Motor neuron (in vitro differentiated cells): ENCODE measurements around the gene ACSS3. TPM values are rescaled to one million over a fixed set of nuclear protein-coding genes. Genes with fewer than 3 reads are reported as not detected.

ENCODE experiments used
- ATAC-seq, 8 experiments: fragments of 200-7000 bp; cut with Tn5 transposase; replicated peaks in 6 of 8; 2 replicates each; pipeline ENCODE4 v1.8.0; 2021; ENCODE audit warnings: mild to moderate bottlenecking in 8 of 8, moderate library complexity in 8 of 8
- H3K27ac ChIP-seq, 2 donors: fragments of 250-450 bp; sonication (Bioruptor Pico); 2 replicates each; pipeline ENCODE4 v1.9.0; 2021; ENCODE audit warnings: antibody characterized with exemption in 2 of 2, mild to moderate bottlenecking in 2 of 2, moderate library complexity in 1 of 2
- H3K4me1 ChIP-seq, 2 donors: fragments of 250-450 bp; sonication (Bioruptor Pico); replicated peaks in 1 of 2; 2 replicates each; pipeline ENCODE4 v1.6.1; 2021; ENCODE audit warnings: antibody characterized with exemption in 2 of 2, mild to moderate bottlenecking in 2 of 2, moderate library complexity in 1 of 2
- H3K4me3 ChIP-seq, 5 donors: fragments of 250-450 bp; sonication (Bioruptor Pico); 2 replicates each; pipeline ENCODE4 v1.9.0; 2021; ENCODE audit warnings: antibody characterized with exemption in 5 of 5, mild to moderate bottlenecking in 5 of 5, moderate library complexity in 4 of 5
- WGBS, 10 experiments: fragments of 450-650 bp; shearing (Covaris generic); methylation state at CpG; one replicate each; pipeline ENCODE4 v1.0.0; 2022; 5-methylcytosine and 5-hydroxymethylcytosine counted together
- in situ Hi-C, 9 experiments: fragments of 400-800 bp; cut with MboI; loops; one replicate each; pipeline ENCODE4 v1.15.0; 2021; ENCODE audit warnings: low sequenced_read_pairs in 9 of 9, low pct_unique_long_range_greater_than_20kb in 2 of 9; ENCODE audit not compliant: unreplicated experiment in 9 of 9
- total RNA-seq, 8 experiments: library from RNA; unstranded; fragments of 300-600 nt; gene quantifications; 2 replicates each; pipeline versions ENCODE4 v1.2.3 to v1.2.4, GENCODE V29; 2022

The ACSS3 gene
- total RNA-seq, 8 experiments from 2014 or later: 2.1 to 20.7 (median 4.9) TPM

- Histone ChIP-seq H3K27ac (no peak overlapping the region), H3K4me3 (no peak overlapping the region), H3K4me1 (no peaks in the 10 kb centered on the region)
- ATAC-seq: peak in 2 of 8 experiments; percentile 46 to 85
- WGBS, 10 experiments: 2 to 100% (median 83%) methylated on average over 1 to 5 of the region's 5 CpGs
- in situ Hi-C loops: no loop called here
These were observed 145.1 kb downstream of the ACSS3 start for GRCh38 chr12:81222846-81223592.

GRCh38 chr12:81224626-81225025, 146.7 kb downstream of the ACSS3 start:
- Histone ChIP-seq H3K27ac (no peak overlapping the region), H3K4me3 (no peak overlapping the region), H3K4me1 (peaks cover 5 to 6% of the 10 kb centered on the region in 2 donors)
- no peak for ATAC-seq
- in situ Hi-C loops: no loop called here
- WGBS, 10 experiments: 83 to 100% (median 100%) methylated on average over 2 to 6 of the region's 6 CpGs; no CpG with 5 or more reads in 1 of the 10 experiments

GRCh38 chr12:81229759-81230158, 151.9 kb downstream of the ACSS3 start:
- ATAC-seq: peak in 5 of 8 experiments; percentile 25 to 67 (median 41)

GRCh38 chr12:81231574-81232368, 153.9 kb downstream of the ACSS3 start:
- ATAC-seq: peak in 4 of 8 experiments; percentile 26 to 50 (median 38)
- in situ Hi-C loops: no loop called here
- Histone ChIP-seq H3K4me3 (no peak overlapping the region), H3K4me1 (peaks cover 29 to 30% of the 10 kb centered on the region in 2 donors), H3K27ac (no peak overlapping the region)
- 60 to 100% (median 75%) methylated on average over 1 to 3 of the region's 3 CpGs; no CpG with 5 or more reads in 2 of the 10 experiments for WGBS, 10 experiments

More at GRCh38 chr12:81229759-81230158, 151.9 kb downstream of the ACSS3 start:
- H3K27ac ChIP-seq: peak overlapping the region in 1 of 2 donors; percentile 23
- in situ Hi-C loops: no loop called here
- H3K4me1 ChIP-seq: peaks cover 29 to 30% of the 10 kb centered on the region in 2 donors
- H3K4me3 ChIP-seq: no peak overlapping the region
- 34 to 100% (median 66%) methylated on average over 1 to 5 of the region's 5 CpGs for WGBS, 10 experiments

- ATAC-seq: no peak
- in situ Hi-C loops: no loop called here
- Histone ChIP-seq H3K4me1 (peaks cover 0 to 6% of the 10 kb centered on the region in 2 donors), H3K27ac (no peak overlapping the region), H3K4me3 (no peak overlapping the region)
- WGBS, 10 experiments: 0 to 79% (median 38%) methylated on average over 1 to 2 of the region's 2 CpGs; no CpG with 5 or more reads in 1 of the 10 experiments
These were observed 167.6 kb downstream of the ACSS3 start for GRCh38 chr12:81245458-81245857.

- ATAC-seq: peak in 5 of 8 experiments; percentile 32 to 71 (median 55)
- 0 to 60% (median 25%) methylated on average over 1 to 2 of the region's 4 CpGs; no CpG with 5 or more reads in 1 of the 10 experiments for WGBS, 10 experiments
- in situ Hi-C loops: no loop called here
- Histone ChIP-seq H3K4me3 (no peak overlapping the region), H3K4me1 (peaks cover 0 to 6% of the 10 kb centered on the region in 2 donors), H3K27ac (peak overlapping the region in 1 of 2 donors; percentile 20)
These were observed 168.2 kb downstream of the ACSS3 start for GRCh38 chr12:81245907-81246570.

GRCh38 chr12:81249976-81250375, 172.1 kb downstream of the ACSS3 start:
- WGBS, 10 experiments: 7 to 100% (median 95%) methylated on average over 1 to 2 of the region's 2 CpGs
- in situ Hi-C loops: loop anchor here in 1 of 9 experiments (25.0 kb wide), 1 partner anchor 413 kb away; no protein-coding TSS in a partner anchor
- H3K4me3 ChIP-seq: no peak overlapping the region
- no peak overlapping the region for H3K27ac ChIP-seq
- no peak for ATAC-seq
- peaks cover 2 to 6% of the 10 kb centered on the region in 2 donors for H3K4me1 ChIP-seq

GRCh38 chr12:81252228-81252627, 174.3 kb downstream of the ACSS3 start:
- 17 to 100% (median 90%) methylated on average over 1 to 3 of the region's 3 CpGs; no CpG with 5 or more reads in 2 of the 10 experiments for WGBS, 10 experiments
- H3K4me1 ChIP-seq: peaks cover 0 to 2% of the 10 kb centered on the region in 2 donors
- in situ Hi-C loops: loop anchor here in 1 of 9 experiments (25.0 kb wide), 1 partner anchor 415 kb away; no protein-coding TSS in a partner anchor
- no peak overlapping the region for H3K4me3 ChIP-seq
- H3K27ac ChIP-seq: no peak overlapping the region
- no peak for ATAC-seq

GRCh38 chr12:81253360-81253759, 175.5 kb downstream of the ACSS3 start:
- Histone ChIP-seq H3K4me1 (peaks cover 0 to 5% of the 10 kb centered on the region in 2 donors), H3K27ac (no peak overlapping the region), H3K4me3 (no peak overlapping the region)
- ATAC-seq: no peak
- in situ Hi-C loops: loop anchor here in 1 of 9 experiments (25.0 kb wide), 1 partner anchor 416 kb away; no protein-coding TSS in a partner anchor
- 60 to 100% (median 82%) methylated on average over 1 to 3 of the region's 3 CpGs; no CpG with 5 or more reads in 2 of the 10 experiments for WGBS, 10 experiments

- Histone ChIP-seq H3K4me3 (no peak overlapping the region), H3K27ac (no peak overlapping the region), H3K4me1 (peaks cover 0 to 5% of the 10 kb centered on the region in 2 donors)
- ATAC-seq: no peak
- in situ Hi-C loops: loop anchor here in 1 of 9 experiments (25.0 kb wide), 1 partner anchor 418 kb away; no protein-coding TSS in a partner anchor
- 80 to 100% (median 92%) methylated on average over 1 to 6 of the region's 7 CpGs; no CpG with 5 or more reads in 1 of the 10 experiments for WGBS, 10 experiments
These were observed 177.6 kb downstream of the ACSS3 start for GRCh38 chr12:81255456-81255855.

GRCh38 chr12:81255947-81256346, 178.1 kb downstream of the ACSS3 start:
- Histone ChIP-seq H3K27ac (no peak overlapping the region), H3K4me1 (peaks cover 0 to 5% of the 10 kb centered on the region in 2 donors), H3K4me3 (no peak overlapping the region)
- WGBS, 10 experiments: 84 to 100% (median 100%) methylated on average over 1 to 2 of the region's 2 CpGs; no CpG with 5 or more reads in 3 of the 10 experiments
- ATAC-seq: no peak
- in situ Hi-C loops: loop anchor here in 1 of 9 experiments (25.0 kb wide), 1 partner anchor 419 kb away; no protein-coding TSS in a partner anchor

- H3K27ac ChIP-seq: no peak overlapping the region
- WGBS, 10 experiments: 0 to 71% (median 57%) methylated on average over 1 to 4 of the region's 4 CpGs; no CpG with 5 or more reads in 1 of the 10 experiments
- in situ Hi-C loops: loop anchor here in 1 of 9 experiments (25.0 kb wide), 1 partner anchor 421 kb away; no protein-coding TSS in a partner anchor
- ATAC-seq: peak in 2 of 8 experiments; percentile 31 to 57
- no peak overlapping the region for H3K4me3 ChIP-seq
- peaks cover 0 to 5% of the 10 kb centered on the region in 2 donors for H3K4me1 ChIP-seq
These were observed 180.2 kb downstream of the ACSS3 start for GRCh38 chr12:81257947-81258551.
